ENCODE data around the gene MTF1.

MTF1 gene

DNA sequence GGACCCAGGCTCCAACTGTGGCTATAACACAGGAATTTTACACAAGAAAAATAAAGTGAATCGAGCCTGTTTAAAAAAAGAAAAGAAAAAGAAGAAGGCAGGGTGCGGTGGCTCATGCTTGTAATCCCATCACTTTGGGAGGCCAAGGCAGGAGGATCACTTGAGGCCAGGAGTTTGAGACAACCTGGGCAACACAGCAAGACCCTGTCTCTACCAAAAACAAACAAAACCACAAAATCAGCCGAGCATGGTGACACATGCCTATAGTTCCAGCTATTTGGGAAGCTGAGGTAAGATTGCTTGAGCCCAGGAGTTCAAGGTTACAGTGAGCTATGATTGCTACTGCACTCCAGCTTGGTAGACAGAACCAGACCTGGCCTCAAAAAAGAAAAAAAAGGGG lies 17.7 kb downstream of the MTF1 start:
- Histone ChIP-seq H3K4me1 (ENCODE audit: low read length) (peaks cover 8% of the 10 kb centered on the region), H3K9me3 (ENCODE audit: insufficient read depth, low read length) (no peaks in the 10 kb centered on the region), H3K79me2 (ENCODE audit: low read length) (peaks cover 10% of the 10 kb centered on the region; the same call in 1 of the 2 replicates), H3K4me2 (ENCODE audit: low read length) (no peak overlapping the region), H4K20me1 (ENCODE audit: insufficient read depth, low read length) (no peaks in the 10 kb centered on the region), H3K36me3 (replicated peaks; ENCODE audit: low read depth, low read length) (peaks cover 5% of the 10 kb centered on the region), H2AFZ (ENCODE audit: low read depth, low read length) (no peak overlapping the region), H3K9ac (ENCODE audit: low read length) (no peak overlapping the region), H3K27ac (ENCODE audit: low read length) (no peak overlapping the region), H3K4me3 (ENCODE audit: low read length) (no peak overlapping the region), H3K27me3 (ENCODE audit: low read depth, low read length) (no peaks in the 10 kb centered on the region)
- TF ChIP-seq CTCF (IDR thresholded peaks at IDR 0.05; ENCODE audit: low read depth, low read length) (no peak), EZH2phosphoT487 (IDR thresholded peaks at IDR 0.05; ENCODE audit: low read depth) (no peak)

DNA sequence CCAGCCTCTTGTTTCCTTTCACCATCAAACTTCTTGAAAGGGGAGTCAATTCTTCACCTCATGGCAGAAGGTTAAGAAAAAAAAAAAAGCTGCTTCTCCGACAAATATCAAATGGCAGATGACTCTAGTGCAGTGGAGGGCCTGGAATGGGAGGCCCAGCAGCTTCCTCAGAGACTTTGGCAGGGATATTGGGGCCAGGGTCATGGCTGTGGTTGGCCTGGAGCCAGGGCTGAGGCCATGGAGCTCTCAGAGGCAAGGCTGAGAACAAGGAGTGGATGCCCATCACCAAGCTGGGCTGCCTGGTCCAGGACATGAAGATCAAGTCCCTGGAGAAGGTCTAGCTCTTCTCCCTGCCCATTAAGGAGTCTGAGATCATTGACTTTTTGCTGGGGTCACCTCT lies 18.7 kb downstream of the MTF1 start:
- no peak overlapping the region for H3K4me3 ChIP-seq (ENCODE audit: low read length)
- H4K20me1 ChIP-seq (ENCODE audit: insufficient read depth, low read length), result no peaks in the 10 kb centered on the region
- H2AFZ ChIP-seq (ENCODE audit: low read depth, low read length), result no peak overlapping the region
- peaks cover 5% of the 10 kb centered on the region for H3K36me3 ChIP-seq (replicated peaks; ENCODE audit: low read depth, low read length)
- TF ChIP-seq EZH2phosphoT487 (IDR thresholded peaks at IDR 0.05; ENCODE audit: low read depth), result no peak
- TF ChIP-seq CTCF (IDR thresholded peaks at IDR 0.05; ENCODE audit: low read depth, low read length), result no peak
- no peak overlapping the region for H3K9ac ChIP-seq (ENCODE audit: low read length)
- no peaks in the 10 kb centered on the region; the same call in 1 of the 2 replicates for H3K4me1 ChIP-seq (ENCODE audit: low read length)
- peaks cover 10% of the 10 kb centered on the region; the same call in 1 of the 2 replicates for H3K79me2 ChIP-seq (ENCODE audit: low read length)
- H3K27me3 ChIP-seq (ENCODE audit: low read depth, low read length), result no peaks in the 10 kb centered on the region
- no peak overlapping the region for H3K4me2 ChIP-seq (ENCODE audit: low read length)
- no peak overlapping the region for H3K27ac ChIP-seq (ENCODE audit: low read length)
- H3K9me3 ChIP-seq (ENCODE audit: insufficient read depth, low read length), result no peaks in the 10 kb centered on the region

DNA sequence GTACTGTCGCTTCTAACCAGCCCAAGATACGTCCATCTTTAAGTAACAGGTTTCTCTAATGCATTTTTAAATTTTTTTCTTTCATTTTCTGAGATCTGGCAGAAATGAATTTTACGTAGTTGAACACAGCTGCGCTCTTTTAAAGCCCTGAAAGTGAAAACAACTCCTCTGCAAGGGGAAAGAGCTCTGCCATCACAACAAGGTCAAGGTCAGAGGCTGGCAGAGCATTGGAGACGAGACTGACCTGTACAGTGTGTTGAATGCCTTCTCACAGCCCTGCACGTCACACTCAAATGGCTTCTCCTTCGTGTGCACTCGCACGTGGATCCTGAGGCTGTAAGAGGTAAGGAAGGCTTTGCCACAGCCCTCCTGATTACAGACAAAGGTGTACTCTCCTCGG lies 19.7 kb downstream of the MTF1 start:
- Histone ChIP-seq H4K20me1 (ENCODE audit: insufficient read depth, low read length) (no peaks in the 10 kb centered on the region), H3K79me2 (ENCODE audit: low read length) (peaks cover 4% of the 10 kb centered on the region; the same call in 1 of the 2 replicates), H3K27me3 (ENCODE audit: low read depth, low read length) (no peaks in the 10 kb centered on the region), H3K4me2 (ENCODE audit: low read length) (no peak overlapping the region), H3K4me3 (ENCODE audit: low read length) (no peak overlapping the region), H3K36me3 (replicated peaks; ENCODE audit: low read depth, low read length) (peaks cover 8% of the 10 kb centered on the region), H3K27ac (ENCODE audit: low read length) (no peak overlapping the region), H3K4me1 (ENCODE audit: low read length) (no peaks in the 10 kb centered on the region), H3K9me3 (ENCODE audit: insufficient read depth, low read length) (no peaks in the 10 kb centered on the region), H3K9ac (ENCODE audit: low read length) (no peak overlapping the region), H2AFZ (ENCODE audit: low read depth, low read length) (no peak overlapping the region)
- TF ChIP-seq EZH2phosphoT487 (IDR thresholded peaks at IDR 0.05; ENCODE audit: low read depth), result no peak
- no peak for TF ChIP-seq CTCF (IDR thresholded peaks at IDR 0.05; ENCODE audit: low read depth, low read length)

GRCh38 chr1:37836788-37837187 lies 22.6 kb downstream of the MTF1 start:
- TF ChIP-seq CTCF (IDR thresholded peaks at IDR 0.05; ENCODE audit: low read depth, low read length) (no peak), EZH2phosphoT487 (IDR thresholded peaks at IDR 0.05; ENCODE audit: low read depth) (no peak)
- no peaks in the 10 kb centered on the region for H3K79me2 ChIP-seq (ENCODE audit: low read length)
- H4K20me1 ChIP-seq (ENCODE audit: insufficient read depth, low read length), result no peaks in the 10 kb centered on the region
- H3K4me2 ChIP-seq (ENCODE audit: low read length), result no peak overlapping the region
- no peaks in the 10 kb centered on the region for H3K27me3 ChIP-seq (ENCODE audit: low read depth, low read length)
- H2AFZ ChIP-seq (ENCODE audit: low read depth, low read length), result no peak overlapping the region
- peaks cover 14% of the 10 kb centered on the region for H3K36me3 ChIP-seq (replicated peaks; ENCODE audit: low read depth, low read length)
- no peak overlapping the region for H3K9ac ChIP-seq (ENCODE audit: low read length)
- H3K4me1 ChIP-seq (ENCODE audit: low read length), result no peaks in the 10 kb centered on the region
- H3K4me3 ChIP-seq (ENCODE audit: low read length), result no peak overlapping the region
- H3K9me3 ChIP-seq (ENCODE audit: insufficient read depth, low read length), result no peaks in the 10 kb centered on the region
- H3K27ac ChIP-seq (ENCODE audit: low read length), result no peak overlapping the region
